GM19025 (cell line): ENCODE results near the gene MAGEB1.

Experiments
- ATAC-seq: cut with Tn5 transposase; IDR thresholded peaks from one replicate; pipeline ENCODE4 v1.9.1; 2021; ENCODE audit warnings: mild to moderate bottlenecking, low read depth, moderate library complexity; ENCODE audit not compliant: unreplicated experiment

MAGEB1 gene

DNA sequence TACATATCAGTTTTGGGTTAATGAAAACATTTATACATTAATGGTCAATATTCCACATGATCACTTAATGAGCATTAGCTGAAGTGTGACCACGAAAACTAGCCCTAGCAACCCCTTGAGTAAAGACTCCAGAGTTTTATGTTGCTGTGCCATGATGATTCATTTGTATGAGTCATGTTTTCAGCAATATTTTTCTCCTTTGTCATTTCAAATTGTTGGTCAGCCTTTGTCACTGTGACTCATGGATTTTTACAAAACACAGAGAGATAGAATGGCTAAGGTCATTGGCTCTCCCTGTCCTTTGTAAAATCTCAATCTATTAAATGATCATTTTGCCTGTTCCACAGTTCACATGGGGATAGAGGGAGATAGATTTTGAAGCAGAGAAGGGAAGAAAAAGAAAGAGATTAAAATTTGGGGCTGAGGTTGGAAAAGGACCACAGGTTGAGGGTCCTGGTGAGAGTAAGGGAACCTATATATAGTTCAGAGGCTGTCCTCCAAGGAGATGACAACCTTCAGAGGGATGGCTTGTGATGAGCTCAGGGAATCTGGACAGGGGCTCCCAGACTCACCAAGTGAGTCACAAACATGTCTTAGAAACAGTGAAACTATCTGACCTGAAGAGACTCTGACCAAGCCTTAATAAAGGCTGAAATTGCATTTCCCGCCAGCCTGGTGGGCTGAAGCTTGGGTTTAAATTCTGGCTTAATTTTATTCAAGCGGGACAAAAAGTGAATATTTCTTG lies 36.7 kb downstream of the MAGEB1 start:
- no peak for ATAC-seq

DNA sequence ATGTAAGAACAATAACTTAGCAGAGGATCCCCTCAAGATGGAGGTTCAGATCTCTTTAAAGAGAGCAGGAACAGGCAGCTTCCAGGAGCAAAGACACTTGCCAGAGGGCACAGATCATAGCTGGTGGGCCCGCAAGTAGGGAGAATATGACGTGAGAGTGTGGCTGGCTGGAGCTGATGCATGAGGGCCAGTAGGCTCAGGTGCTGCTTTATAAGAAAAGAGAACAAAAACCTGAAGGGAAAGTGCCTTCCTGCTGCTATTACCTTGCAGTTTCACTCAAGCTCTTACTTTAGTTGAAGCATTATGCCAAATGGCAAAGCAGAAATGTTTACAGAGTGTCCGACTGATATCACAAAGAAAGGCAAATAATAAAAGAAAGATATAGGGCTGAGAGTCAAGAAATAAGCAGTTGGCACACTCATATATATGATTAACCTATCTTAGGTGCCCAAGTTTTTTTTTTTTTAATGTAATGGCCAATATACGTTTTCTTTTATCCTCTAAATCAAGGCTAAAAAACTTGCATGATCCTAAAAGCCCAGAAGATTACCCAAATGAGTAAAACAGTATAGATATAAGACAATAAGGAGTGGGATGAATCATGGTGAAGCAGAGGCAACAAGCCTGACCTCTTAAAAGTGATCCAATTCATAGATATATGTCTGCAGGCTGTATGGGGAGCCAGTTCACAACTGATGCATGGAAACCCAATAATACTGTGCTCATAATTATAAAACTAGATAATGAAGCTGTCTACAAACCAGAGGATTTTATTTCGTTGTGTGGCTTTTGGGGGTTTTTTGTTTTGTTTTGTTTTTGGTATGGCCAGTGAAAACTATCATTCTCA lies 49.7 kb downstream of the MAGEB1 start:
- ATAC-seq = no peak

GRCh38 chrX:30301208-30301607 lies 54.3 kb downstream of the MAGEB1 start:
- ATAC-seq = no peak
